HG02938 (cell line): Measurements from ENCODE around the gene SMAD3.

Source experiments
- ATAC-seq: cut with Tn5 transposase; IDR thresholded peaks from one replicate; pipeline ENCODE4 v1.9.1; 2021; ENCODE audit warnings: mild to moderate bottlenecking, moderate library complexity; ENCODE audit not compliant: unreplicated experiment

SMAD3 gene

GRCh38 chr15:67035886-67036285, 29.5 kb upstream of the SMAD3 start:
- ATAC-seq, result no peak

- no peak for ATAC-seq
Observed at GRCh38 chr15:67036775-67037555, 28.4 kb upstream of the SMAD3 start.

GRCh38 chr15:67037694-67038093, 27.7 kb upstream of the SMAD3 start:
- no peak for ATAC-seq

GRCh38 chr15:67038736-67039135, 26.7 kb upstream of the SMAD3 start:
- no peak for ATAC-seq

GRCh38 chr15:67039384-67040075, 25.9 kb upstream of the SMAD3 start:
- ATAC-seq, result no peak

GRCh38 chr15:67040277-67040676, 25.1 kb upstream of the SMAD3 start:
- no peak for ATAC-seq

GRCh38 chr15:67042551-67043142, 22.8 kb upstream of the SMAD3 start:
- no peak for ATAC-seq

GRCh38 chr15:67043939-67044771, 21.2 kb upstream of the SMAD3 start:
- no peak for ATAC-seq

GRCh38 chr15:67047149-67047661, 18.2 kb upstream of the SMAD3 start:
- ATAC-seq, result no peak

GRCh38 chr15:67048281-67049279, 16.8 kb upstream of the SMAD3 start:
- no peak for ATAC-seq

- no peak for ATAC-seq
Observed at GRCh38 chr15:67049351-67050044, 15.9 kb upstream of the SMAD3 start.

- ATAC-seq, result no peak
Observed at GRCh38 chr15:67050062-67050461, 15.3 kb upstream of the SMAD3 start.

GRCh38 chr15:67050522-67051087, 14.8 kb upstream of the SMAD3 start:
- ATAC-seq, result no peak

- no peak for ATAC-seq
Observed at GRCh38 chr15:67051088-67052045, 14.0 kb upstream of the SMAD3 start.

- ATAC-seq, result no peak
Observed at GRCh38 chr15:67054676-67055075, 10.7 kb upstream of the SMAD3 start.

GRCh38 chr15:67059127-67059553, 6.3 kb upstream of the SMAD3 start:
- no peak for ATAC-seq

- ATAC-seq, result no peak
Observed at GRCh38 chr15:67061811-67062368, 3.5 kb upstream of the SMAD3 start.
